MG63 (cell line): Measurements from ENCODE around the gene PDGFB. TPM values are rescaled to one million over a fixed set of nuclear protein-coding genes. Genes with fewer than 3 reads are reported as not detected.

ENCODE experiments used
- DNase-seq: peaks from one replicate; pipeline ENCODE4 v3.0.0-alpha.2; 2020
- H3K27me3 ChIP-seq: fragments of 250-450 bp; sonication (Bioruptor Pico); 2 replicates; pipeline ENCODE4 v1.5.1; 2020; ENCODE audit warnings: mild to moderate bottlenecking, moderate library complexity
- H3K36me3 ChIP-seq: fragments of 250-450 bp; sonication (Bioruptor Pico); 2 replicates; pipeline ENCODE4 v1.5.1; 2020; ENCODE audit warnings: mild to moderate bottlenecking, moderate library complexity
- H3K4me3 ChIP-seq: fragments of 250-450 bp; sonication (Bioruptor Pico); 2 replicates; pipeline ENCODE4 v1.5.1; 2020; ENCODE audit warnings: mild to moderate bottlenecking, moderate library complexity
- H3K9me3 ChIP-seq: fragments of 250-450 bp; sonication (Bioruptor Pico); 2 replicates; pipeline ENCODE4 v1.5.1; 2020; ENCODE audit warnings: mild to moderate bottlenecking, moderate library complexity
- total RNA-seq: library from RNA; depleted of rRNA; stranded (reverse); fragments of >200 nt; shearing (Covaris generic); gene quantifications from 2 replicates; pipeline ENCODE4 v1.2.3, GENCODE V29; 2014; ENCODE audit warnings: low replicate concordance

PDGFB gene
- total RNA-seq, 1 experiment from 2014 or later = 0.13 TPM

- no peaks in the 10 kb centered on the region for H3K27me3 ChIP-seq
- no peak for DNase-seq
- peaks cover 3% of the 10 kb centered on the region for H3K9me3 ChIP-seq
- H3K4me3 ChIP-seq = no peak overlapping the region
- no peaks in the 10 kb centered on the region for H3K36me3 ChIP-seq
These were observed 19.7 kb upstream of the PDGFB start for GRCh38 chr22:39264349-39265038.

GRCh38 chr22:39263626-39264348, 19.0 kb upstream of the PDGFB start:
- DNase-seq = no peak
- no peaks in the 10 kb centered on the region for H3K27me3 ChIP-seq

GRCh38 chr22:39259666-39260065, 14.9 kb upstream of the PDGFB start:
- Histone ChIP-seq H3K27me3 (no peaks in the 10 kb centered on the region), H3K36me3 (no peaks in the 10 kb centered on the region), H3K4me3 (no peak overlapping the region), H3K9me3 (peaks cover 3% of the 10 kb centered on the region)
- DNase-seq = no peak

More at GRCh38 chr22:39263626-39264348, 19.0 kb upstream of the PDGFB start:
- Histone ChIP-seq H3K9me3 (peaks cover 3% of the 10 kb centered on the region), H3K36me3 (no peaks in the 10 kb centered on the region), H3K4me3 (no peak overlapping the region)

DNA sequence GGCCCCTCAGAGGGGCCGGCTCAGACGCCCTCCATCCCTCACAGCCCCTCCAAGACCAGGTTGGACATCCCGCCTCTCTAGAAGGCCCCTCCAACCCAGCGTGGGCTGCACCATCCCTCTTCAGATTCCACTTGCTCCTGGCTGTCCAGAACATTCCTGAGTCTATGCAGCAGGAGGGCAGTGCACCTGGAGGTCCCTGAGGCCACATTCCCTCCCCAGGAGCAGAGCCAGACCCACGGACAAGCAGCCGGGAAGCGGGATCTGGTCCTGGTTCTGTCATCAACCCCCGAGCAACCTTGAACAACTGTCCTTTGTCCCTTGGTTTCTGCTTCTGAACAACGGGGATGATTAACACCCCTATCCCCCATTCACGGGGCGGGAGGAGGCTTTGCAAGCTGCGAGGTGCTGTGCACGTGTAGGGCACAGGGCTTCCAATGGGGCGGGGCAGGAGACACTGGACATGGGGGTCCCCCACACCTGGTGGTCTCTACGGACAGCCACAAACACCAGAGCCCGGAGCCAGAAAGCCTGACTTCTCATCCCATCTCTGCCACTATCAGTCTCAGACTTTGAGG, 13.2 kb upstream of the PDGFB start:
- DNase-seq = no peak

DNA sequence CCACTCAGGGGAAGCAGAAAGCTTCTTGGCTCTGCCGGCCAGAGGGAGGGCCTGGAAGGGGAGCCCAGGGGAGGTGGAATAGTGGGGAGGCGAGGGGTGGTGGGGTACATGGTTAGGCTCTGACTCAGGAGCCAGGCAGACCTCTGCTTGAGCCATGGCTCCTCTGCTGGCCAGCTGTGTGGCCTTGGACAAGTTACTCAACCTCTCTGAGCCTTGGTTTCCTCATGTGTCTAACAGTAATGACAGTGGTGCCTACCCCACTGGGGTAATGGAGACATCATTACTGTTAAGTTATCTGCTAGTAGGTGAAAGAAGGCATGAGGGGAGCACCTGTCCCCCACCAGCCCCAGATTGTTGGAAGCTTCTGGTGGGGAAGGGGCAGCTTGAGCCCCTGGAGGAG, 12.2 kb upstream of the PDGFB start:
- Histone ChIP-seq H3K36me3 (no peaks in the 10 kb centered on the region), H3K9me3 (peaks cover 3% of the 10 kb centered on the region), H3K4me3 (no peak overlapping the region), H3K27me3 (no peaks in the 10 kb centered on the region)
- no peak for DNase-seq

More for the DNA sequence above, 13.2 kb upstream of the PDGFB start:
- H3K4me3 ChIP-seq = no peak overlapping the region
- peaks cover 3% of the 10 kb centered on the region for H3K9me3 ChIP-seq
- H3K36me3 ChIP-seq = no peaks in the 10 kb centered on the region
- no peaks in the 10 kb centered on the region for H3K27me3 ChIP-seq

GRCh38 chr22:39256186-39256552, 11.4 kb upstream of the PDGFB start:
- H3K9me3 ChIP-seq = no peaks in the 10 kb centered on the region
- no peak overlapping the region for H3K4me3 ChIP-seq
- no peaks in the 10 kb centered on the region for H3K36me3 ChIP-seq
- no peaks in the 10 kb centered on the region for H3K27me3 ChIP-seq
- no peak for DNase-seq

- DNase-seq = no peak
- no peak overlapping the region for H3K4me3 ChIP-seq
- H3K9me3 ChIP-seq = no peaks in the 10 kb centered on the region
- no peaks in the 10 kb centered on the region for H3K36me3 ChIP-seq
- no peaks in the 10 kb centered on the region for H3K27me3 ChIP-seq
These were observed 10.8 kb upstream of the PDGFB start for GRCh38 chr22:39255449-39256185.

- Histone ChIP-seq H3K27me3 (no peaks in the 10 kb centered on the region), H3K36me3 (no peaks in the 10 kb centered on the region), H3K4me3 (no peak overlapping the region), H3K9me3 (no peaks in the 10 kb centered on the region)
- DNase-seq = peak; percentile 74
These were observed 10.1 kb upstream of the PDGFB start for GRCh38 chr22:39254789-39255298.

GRCh38 chr22:39254122-39254521, 9.3 kb upstream of the PDGFB start:
- H3K27me3 ChIP-seq = no peaks in the 10 kb centered on the region
- no peaks in the 10 kb centered on the region for H3K36me3 ChIP-seq
- DNase-seq = no peak
- H3K9me3 ChIP-seq = no peaks in the 10 kb centered on the region
- no peak overlapping the region for H3K4me3 ChIP-seq

GRCh38 chr22:39253435-39254070, 8.8 kb upstream of the PDGFB start:
- DNase-seq = peak; percentile 79
- no peak overlapping the region for H3K4me3 ChIP-seq
- no peaks in the 10 kb centered on the region for H3K9me3 ChIP-seq
- H3K36me3 ChIP-seq = no peaks in the 10 kb centered on the region
- no peaks in the 10 kb centered on the region for H3K27me3 ChIP-seq

GRCh38 chr22:39252461-39253434, 8.0 kb upstream of the PDGFB start:
- Histone ChIP-seq H3K36me3 (no peaks in the 10 kb centered on the region), H3K27me3 (no peaks in the 10 kb centered on the region), H3K4me3 (no peak overlapping the region), H3K9me3 (no peaks in the 10 kb centered on the region)
- DNase-seq = no peak

DNA sequence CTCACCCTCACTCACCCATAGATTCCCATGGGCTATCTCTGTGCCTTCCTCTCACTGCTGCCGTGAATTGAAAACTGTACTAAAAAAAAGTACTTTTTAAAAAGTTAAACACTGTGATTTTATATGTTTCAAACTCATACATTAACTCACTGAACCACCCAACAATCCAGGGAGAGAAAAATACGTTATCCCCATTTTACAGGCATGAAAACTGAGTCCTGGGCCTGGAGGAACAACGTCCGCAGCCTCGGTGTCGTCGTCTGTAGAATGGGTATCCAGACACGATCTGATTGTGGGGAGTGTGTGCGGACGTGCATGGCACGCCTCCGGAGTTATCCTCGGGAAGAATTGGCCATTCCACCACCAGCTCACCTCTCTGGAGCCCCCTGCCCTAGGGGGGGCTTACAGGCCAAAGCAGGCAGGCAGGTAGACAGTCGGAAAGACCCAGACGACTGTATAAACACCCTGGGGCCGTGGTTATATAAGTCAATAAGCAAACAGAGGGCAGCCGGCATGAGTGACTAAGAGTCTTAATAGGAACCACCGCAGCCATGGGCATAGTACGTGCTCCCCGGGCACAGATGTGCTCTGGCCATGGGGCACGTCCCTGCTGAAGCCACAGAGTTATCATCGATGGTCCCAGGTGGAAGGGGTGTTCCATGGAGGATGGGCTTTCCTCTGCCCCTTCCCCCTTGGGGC, 7.1 kb upstream of the PDGFB start:
- Histone ChIP-seq H3K4me3 (no peak overlapping the region), H3K36me3 (no peaks in the 10 kb centered on the region), H3K27me3 (no peaks in the 10 kb centered on the region), H3K9me3 (no peaks in the 10 kb centered on the region)
- peak; percentile 30 for DNase-seq

DNA sequence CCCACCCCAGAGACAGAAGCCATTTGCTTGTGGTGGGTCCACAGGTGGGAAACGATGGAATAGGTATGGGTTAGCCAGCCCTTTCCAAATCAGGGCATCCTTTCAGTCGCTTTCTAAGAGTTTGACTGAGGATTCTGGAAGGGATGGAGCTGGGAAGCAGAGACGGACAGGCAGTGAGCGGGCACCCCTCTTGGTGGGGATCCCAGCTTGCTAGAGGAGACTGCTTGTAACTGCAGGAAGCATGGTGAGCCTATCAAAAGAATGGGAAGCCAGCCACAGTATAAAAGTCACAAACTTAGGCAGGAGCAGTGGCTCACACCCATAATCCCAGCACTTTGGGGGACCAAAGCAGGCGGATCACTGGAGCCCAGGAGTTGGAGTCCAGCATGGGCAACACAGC, 6.1 kb upstream of the PDGFB start:
- Histone ChIP-seq H3K4me3 (no peak overlapping the region), H3K27me3 (no peaks in the 10 kb centered on the region)
- DNase-seq = no peak

GRCh38 chr22:39250131-39250530, 5.3 kb upstream of the PDGFB start:
- Histone ChIP-seq H3K36me3 (no peaks in the 10 kb centered on the region), H3K4me3 (no peak overlapping the region), H3K27me3 (no peaks in the 10 kb centered on the region), H3K9me3 (no peaks in the 10 kb centered on the region)
- DNase-seq = no peak

More for the DNA sequence above, 6.1 kb upstream of the PDGFB start:
- Histone ChIP-seq H3K36me3 (no peaks in the 10 kb centered on the region), H3K9me3 (no peaks in the 10 kb centered on the region)

GRCh38 chr22:39249086-39249704, 4.4 kb upstream of the PDGFB start:
- DNase-seq = no peak
- H3K4me3 ChIP-seq = no peak overlapping the region
- no peaks in the 10 kb centered on the region for H3K9me3 ChIP-seq
- H3K36me3 ChIP-seq = no peaks in the 10 kb centered on the region
- peaks cover under 1% of the 10 kb centered on the region for H3K27me3 ChIP-seq
